DLD1 (cell line): Measurements from ENCODE around the gene TNFSF13B.
"Not testable (repeated sequence)": the region's sequence is repeated elsewhere in the genome, so short reads cannot be mapped to it uniquely, and the experiment has no call there.

ENCODE experiments used
- in situ Hi-C: cut with HindIII; loops from 2 replicates; pipeline ENCODE4 v1.10.0; 2017; ENCODE audit warnings: low sequenced_read_pairs

The TNFSF13B gene

GRCh38 chr13:108278466-108278865 lies 8.9 kb downstream of the TNFSF13B start:
- in situ Hi-C loops, result no loop called here

GRCh38 chr13:108281901-108282300 lies 12.4 kb downstream of the TNFSF13B start:
- in situ Hi-C loops, result no loop called here

GRCh38 chr13:108283110-108283509 lies 13.6 kb downstream of the TNFSF13B start:
- in situ Hi-C loops, result no loop called here

GRCh38 chr13:108288741-108289140 lies 19.2 kb downstream of the TNFSF13B start:
- in situ Hi-C loops, result no loop called here

DNA sequence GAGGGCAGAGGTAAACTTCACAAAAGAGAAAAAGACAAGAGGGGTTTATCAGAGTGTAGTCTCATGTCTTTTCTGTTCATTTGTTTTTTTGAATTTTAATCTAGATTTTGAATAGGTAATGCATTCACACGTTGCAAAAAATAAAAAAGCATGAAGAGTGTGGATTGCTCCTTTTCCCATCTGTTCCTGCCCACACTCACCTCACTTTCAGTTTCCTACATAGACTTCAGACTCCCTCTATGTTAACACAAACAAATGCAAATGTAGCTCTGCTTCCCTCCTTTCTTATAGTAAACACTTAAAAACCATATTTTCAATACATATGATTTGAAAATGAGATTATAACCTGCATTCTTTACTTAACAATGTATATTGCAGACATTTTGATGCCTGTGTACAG lies 20.3 kb downstream of the TNFSF13B start:
- in situ Hi-C loops, result no loop called here

- in situ Hi-C loops, result no loop called here
These were observed 27.6 kb downstream of the TNFSF13B start for GRCh38 chr13:108297114-108297513.

GRCh38 chr13:108302279-108302678 lies 32.8 kb downstream of the TNFSF13B start:
- in situ Hi-C loops, result no loop called here

GRCh38 chr13:108304170-108305016 lies 34.9 kb downstream of the TNFSF13B start:
- in situ Hi-C loops, result no loop called here

GRCh38 chr13:108305655-108306054 lies 36.1 kb downstream of the TNFSF13B start:
- in situ Hi-C loops, result no loop called here

DNA sequence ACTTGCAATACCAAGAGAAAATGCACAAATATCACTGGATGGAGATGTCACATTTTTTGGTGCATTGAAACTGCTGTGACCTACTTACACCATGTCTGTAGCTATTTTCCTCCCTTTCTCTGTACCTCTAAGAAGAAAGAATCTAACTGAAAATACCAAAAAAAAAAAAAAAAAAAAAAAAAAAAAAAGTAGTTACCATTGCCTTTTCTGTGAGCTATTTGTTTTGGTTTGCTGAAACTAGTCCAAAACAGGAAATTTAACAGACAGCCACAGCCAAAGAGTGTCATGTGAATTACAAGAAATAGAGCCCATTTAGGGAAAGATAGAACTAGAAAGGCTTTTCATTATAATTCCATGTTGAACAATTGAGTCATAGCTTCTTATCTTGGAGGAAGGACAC lies 37.3 kb downstream of the TNFSF13B start:
- in situ Hi-C loops, result no loop called here

GRCh38 chr13:108311596-108311995 lies 42.1 kb downstream of the TNFSF13B start:
- in situ Hi-C loops, result not testable (repeated sequence)

DNA sequence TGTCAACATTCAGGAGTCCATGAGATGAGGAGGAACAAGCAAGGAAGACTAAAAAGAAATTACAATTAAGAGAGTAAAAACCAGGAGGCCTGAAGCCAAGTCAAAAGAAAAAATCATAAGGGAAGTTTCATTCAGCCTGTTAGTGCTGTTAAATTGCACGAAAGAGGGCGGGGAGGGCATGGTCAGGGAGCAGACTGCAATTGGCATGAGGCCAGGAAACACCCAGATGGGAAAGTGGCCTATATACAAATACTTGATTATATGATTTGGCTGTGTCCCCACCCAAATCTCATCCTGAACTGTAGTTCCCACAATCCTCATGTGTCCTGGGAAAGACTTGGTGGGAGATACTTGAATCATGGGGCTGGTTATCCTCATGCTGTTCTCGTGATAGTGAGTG lies 43.9 kb downstream of the TNFSF13B start:
- in situ Hi-C loops, result no loop called here

DNA sequence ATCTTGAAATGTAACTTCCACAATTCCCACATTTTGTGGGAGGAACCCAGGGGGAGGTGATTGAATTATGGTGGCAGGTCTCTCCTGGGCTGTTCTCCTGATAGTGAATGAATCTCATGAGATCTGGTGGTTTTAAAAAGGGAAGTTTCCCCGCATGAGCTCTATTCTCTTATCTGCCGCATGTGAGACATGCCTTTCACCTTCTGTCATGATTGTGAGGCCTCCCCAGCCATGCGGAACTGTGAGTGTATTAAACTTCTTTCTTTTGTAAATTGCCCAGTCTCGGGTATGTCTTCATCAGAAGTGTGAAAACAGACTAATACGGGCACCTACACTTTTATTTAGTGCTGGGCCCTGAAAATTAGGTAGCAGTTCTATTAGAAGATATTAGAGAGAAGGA lies 45.8 kb downstream of the TNFSF13B start:
- in situ Hi-C loops, result no loop called here

- in situ Hi-C loops, result no loop called here
These were observed 46.5 kb downstream of the TNFSF13B start for GRCh38 chr13:108315991-108316390.

GRCh38 chr13:108316413-108316812 lies 46.9 kb downstream of the TNFSF13B start:
- in situ Hi-C loops, result no loop called here

- in situ Hi-C loops, result no loop called here
These were observed 52.8 kb downstream of the TNFSF13B start for GRCh38 chr13:108322206-108322824.

DNA sequence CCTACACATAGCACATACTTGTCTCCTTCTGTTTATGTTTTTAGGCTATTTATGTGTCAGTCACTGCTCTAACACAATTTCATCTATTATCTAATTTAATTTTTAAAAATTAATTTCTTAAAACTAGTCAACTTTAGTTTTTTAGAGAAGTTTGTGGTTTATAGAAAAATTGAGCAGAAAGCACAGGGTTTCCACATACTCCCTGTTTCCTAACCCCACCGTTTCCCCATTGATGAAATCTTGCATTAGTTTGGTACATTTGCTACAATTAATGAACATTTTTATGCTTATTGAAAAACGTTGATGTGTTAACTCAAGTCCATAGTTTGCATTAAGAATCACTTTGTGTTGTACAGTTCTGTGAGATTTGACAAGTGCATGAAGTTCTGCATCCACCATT lies 53.5 kb downstream of the TNFSF13B start:
- in situ Hi-C loops, result no loop called here

GRCh38 chr13:108325863-108326262 lies 56.3 kb downstream of the TNFSF13B start:
- in situ Hi-C loops, result no loop called here

GRCh38 chr13:108326309-108326708 lies 56.8 kb downstream of the TNFSF13B start:
- in situ Hi-C loops, result no loop called here

GRCh38 chr13:108328848-108329247 lies 59.3 kb downstream of the TNFSF13B start:
- in situ Hi-C loops, result no loop called here

DNA sequence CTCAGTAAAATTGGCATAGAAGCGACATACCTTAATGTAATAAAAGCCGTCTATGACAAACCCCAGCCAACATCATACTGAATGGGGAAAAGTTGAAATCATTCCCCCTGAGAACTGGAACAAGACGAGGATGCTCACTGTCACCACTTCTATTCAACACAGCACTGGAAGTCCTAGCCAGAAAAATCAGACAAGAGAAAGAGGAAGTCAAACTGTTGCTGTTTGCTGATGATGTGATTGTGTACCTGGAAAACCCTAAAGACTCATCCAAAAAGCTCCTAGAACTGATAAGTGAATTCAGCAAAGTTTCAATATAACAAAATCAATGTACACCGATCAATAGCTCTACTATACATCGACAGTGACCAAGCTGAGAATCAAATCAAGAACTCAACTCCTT lies 63.3 kb downstream of the TNFSF13B start:
- in situ Hi-C loops, result no loop called here
